HG03354 (cell line): ENCODE data around the gene LDLRAD3.
"Not testable (repeated sequence)": the region's sequence is repeated elsewhere in the genome, so short reads cannot be mapped to it uniquely, and the experiment has no call there.

Experiments
- ATAC-seq: cut with Tn5 transposase; IDR thresholded peaks from one replicate; pipeline ENCODE4 v1.9.1; 2021; ENCODE audit warnings: mild to moderate bottlenecking; ENCODE audit not compliant: unreplicated experiment, poor library complexity, severe bottlenecking

Gene LDLRAD3

DNA sequence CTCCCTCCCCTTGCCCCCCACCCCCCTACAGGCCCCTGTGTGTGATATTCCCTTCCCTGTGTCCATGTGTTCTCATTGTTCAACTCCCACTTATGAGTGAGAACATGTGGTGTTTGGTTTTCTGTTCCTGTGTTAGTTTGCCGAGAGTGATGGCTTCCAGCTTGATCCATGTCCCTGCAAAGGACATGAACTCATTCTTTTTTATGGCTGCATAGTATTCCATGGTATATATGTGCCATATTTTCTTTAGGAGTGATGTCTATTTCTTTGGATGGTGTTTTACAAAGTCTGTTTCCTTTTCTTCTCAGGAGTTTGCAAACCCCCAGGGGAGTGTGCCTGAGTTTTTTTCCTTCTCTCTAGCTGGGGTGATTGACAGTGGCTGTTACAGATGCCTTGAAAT lies 69.6 kb downstream of the LDLRAD3 start:
- not testable (repeated sequence) for ATAC-seq

DNA sequence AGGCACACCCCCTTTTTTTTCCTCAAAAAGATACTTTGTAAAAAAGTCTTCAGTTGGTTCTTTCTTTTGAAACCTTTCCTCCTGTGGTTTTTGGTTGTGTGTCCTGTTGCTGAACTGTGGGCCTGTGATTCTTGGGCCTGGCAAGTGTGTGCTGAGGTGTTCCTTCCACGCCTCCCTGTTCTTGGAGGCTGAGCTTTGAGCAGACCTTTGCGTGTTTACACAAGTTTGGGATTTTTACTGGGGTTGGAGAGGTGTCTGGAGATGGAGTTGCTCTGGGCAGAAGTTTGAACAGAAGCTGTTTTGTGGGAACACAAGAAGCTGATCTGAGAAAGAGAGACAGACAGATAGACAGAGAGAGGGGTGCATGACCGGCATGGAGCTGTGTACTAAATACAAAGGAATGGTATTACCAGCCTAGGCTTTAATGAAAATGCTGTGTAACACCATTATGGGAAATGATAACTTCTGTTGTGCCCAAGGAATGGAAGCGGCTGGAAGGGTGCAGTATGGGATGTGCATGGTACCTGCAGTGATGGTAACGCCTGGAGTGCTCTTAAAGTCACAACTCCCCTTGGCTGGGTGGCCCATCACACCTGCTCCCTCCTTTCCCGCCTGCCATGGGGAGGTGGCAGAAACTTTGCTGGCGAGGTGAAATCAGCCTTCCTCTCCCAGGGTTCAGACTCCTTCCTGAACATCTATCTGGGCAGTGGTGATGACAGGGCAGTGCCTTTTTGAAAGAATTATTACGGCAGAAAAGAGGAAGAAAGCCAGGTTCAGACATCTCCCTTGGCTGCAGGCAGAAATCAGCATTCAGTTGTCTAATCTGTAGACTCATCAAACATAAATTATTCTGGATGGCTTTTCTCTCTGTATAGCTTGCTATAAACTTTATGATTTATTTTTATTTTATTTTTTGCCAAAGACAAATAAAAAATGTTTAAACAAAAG lies 70.4 kb downstream of the LDLRAD3 start:
- no peak for ATAC-seq

DNA sequence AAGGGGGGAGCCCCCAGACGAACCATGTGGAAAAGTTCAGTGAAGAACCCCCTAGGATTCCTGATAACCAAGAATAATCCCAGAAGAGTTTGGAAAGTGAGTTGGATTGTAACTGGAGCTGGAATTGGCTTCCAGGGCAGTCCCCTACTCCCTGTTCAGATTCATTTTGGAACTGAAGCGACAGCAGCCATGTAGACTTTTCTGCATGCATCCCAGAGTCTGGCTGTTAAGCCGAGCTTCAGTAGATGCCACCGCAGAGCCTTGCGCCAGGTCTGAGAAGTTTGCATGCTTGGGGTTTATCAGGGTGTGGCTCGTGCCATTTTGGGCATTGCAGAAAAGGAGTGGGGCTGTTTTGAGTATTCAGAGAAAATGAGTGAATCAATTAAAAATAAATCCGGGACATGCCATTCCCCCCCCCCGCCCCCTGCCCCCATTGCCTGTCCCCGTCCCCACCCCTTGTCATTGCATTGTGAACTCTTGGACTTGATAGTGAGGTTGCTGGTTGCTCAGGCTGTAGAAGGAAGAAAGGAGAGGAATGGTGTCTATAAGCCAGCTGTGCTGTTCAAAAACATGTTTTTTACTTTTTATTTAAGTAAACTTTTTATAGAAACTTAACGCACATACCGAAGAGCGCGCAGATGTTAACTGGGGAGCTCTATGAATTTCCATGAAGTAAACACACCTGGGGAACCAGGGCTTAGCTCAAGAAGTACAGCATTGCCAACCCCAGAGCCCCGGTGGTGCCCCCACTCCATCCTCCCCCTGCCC lies 71.2 kb downstream of the LDLRAD3 start:
- no peak for ATAC-seq

DNA sequence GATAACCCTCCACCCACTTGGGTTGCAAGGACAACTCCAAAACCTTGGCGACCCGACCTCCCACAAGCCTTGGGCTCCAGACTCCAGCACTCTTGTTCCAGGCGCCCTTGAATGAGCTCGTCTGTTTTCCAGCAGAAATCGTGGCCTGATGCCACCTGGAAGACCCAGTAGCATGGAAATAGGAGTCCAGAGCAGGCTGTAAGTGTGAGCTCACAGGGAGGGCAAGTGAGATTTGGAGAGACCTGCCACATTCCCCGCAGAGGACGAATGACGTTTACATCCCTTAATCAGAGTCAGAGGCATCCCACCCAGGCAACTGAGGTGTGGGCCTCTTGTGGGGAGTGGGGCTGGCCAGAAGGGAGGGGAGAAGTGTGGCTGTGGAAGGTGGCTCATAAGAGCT lies 71.9 kb downstream of the LDLRAD3 start:
- ATAC-seq = no peak

DNA sequence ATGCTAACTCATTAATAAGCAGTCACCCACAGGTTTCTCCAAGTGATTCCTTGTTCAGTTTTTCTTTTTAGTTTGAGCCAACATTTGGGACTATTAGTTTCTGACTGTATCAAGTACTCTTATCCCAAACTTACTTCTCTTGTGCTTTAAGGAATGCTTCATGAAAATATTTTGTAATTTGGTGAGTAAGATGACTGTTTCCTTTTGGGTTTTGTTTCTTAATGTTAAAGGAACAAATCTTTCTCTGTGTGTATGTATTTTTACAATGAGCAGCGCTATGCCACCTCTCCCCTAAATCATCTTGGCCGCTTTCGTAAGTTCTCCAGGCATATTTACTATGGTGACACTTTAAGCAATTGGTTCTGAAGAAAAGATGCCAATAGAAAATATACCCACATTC lies 72.4 kb downstream of the LDLRAD3 start:
- no peak for ATAC-seq

DNA sequence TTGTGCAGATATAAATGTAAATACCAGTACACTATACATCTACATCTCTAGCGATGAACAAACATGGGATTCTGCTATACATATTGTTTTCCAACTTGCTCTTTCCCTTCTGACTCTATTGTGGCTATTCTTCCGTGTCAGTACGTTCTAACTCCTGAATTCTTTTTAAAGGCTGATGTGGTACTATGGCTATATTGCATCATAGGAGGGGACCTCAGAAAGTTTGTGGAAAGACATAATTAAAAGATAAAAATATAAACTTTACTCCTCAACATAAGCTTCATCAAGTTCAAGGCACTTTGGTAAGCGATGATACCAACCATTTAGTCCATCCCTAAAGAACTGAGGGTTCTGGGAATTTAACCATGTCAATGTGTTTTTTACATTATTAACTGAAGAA lies 72.8 kb downstream of the LDLRAD3 start:
- no peak for ATAC-seq

DNA sequence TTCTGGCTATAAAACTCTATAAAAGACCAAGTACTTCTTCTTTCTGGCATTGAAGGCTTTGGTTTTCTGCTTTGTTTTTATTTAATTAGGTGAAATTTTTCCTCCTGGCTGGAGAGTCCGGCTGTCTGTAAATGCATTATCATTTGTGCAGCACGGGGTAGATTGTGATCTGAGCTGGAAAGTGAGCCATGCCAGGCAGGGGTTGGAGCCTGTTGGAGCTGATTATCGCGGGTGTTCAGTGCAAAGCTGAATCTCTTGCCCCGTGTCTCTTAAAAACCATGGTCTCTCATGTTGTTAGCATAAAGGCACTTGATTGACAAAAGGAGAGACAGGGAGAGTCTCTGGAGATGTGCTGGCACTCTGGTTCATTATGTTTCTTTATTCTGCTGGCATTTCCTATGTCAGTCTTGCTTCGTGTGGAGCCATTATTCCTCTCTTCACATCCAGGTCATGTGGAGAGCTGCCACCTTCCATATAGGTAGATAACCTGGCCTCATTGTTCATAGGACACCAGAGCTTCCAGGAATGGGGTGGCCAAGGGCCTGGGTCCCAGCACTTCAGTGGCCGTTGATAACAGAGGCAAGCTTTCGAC lies 75.2 kb downstream of the LDLRAD3 start:
- no peak for ATAC-seq

DNA sequence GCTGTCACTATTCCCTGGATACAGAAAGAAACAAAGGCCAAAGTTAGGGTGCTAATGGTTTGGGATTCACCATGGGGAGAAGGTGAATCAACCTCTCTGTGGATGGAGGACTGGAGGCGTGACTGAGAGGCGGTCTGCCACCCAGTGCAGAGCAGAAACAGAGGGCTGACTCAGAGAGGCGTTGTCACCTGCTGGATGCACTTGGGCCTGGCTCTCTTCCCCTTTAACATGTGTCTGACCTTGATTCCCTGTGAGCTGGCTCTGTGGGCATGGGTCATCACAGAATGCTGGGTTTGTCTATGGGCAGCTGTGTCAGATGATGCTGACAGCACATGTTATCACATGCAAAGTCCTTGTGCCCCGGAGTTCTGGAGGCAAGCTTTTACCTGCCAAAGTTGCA lies 75.9 kb downstream of the LDLRAD3 start:
- ATAC-seq = no peak

DNA sequence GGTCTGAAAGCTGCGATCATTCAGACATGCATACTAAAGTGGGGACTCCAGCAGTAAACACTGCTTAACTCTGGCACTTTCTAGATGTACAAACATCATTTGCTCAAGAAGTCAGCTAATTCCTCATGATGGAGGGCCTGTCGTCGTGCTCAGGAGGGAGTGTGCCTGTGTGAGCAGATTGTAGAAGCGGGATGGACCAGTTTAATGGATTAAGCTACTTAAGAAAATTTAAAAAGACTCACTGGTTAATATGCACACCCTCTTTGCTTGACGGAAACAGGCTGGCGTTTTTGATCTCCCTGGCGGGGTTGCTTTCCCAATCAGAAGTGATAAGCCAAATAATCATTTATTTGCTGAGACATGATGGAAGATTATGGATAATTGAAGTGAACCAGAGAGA lies 79.0 kb downstream of the LDLRAD3 start:
- no peak for ATAC-seq

DNA sequence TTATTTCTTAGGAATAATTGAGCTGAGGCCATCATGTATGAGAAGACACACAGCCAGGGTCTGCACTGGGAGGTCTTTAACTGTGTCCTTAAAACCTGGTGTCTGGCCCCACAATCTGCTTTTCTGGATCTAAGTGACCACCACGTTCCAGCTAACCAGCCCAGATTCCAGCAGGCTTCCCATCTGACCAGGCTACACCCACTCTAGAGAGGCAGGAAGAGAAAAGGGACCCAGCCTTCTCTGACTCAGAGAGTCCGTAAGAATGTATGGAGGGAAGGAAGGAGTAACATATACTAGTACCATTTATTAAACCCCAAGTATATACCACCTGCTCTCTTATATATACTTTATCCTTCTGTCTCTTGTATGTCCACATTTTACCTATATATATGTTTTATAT lies 80.1 kb downstream of the LDLRAD3 start:
- no peak for ATAC-seq

DNA sequence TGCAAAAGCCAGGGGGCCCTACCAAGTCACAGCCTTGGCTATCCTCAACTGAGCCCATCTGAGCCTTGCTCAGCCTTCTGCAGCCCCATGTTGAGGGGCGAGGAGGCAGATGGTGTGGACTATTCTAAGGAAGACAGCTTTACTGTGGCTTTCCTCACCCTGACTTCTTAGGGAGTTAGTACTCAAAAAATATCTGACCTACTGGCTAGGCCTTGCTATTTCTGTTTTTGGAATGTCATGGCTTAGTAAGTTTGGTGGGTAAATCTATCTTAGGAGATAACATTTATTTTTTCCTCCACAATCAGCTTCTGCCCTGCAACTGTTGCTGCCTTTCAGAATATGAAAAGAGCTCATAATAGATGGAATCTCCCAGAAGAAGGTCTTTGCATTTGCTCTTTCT lies 80.9 kb downstream of the LDLRAD3 start:
- no peak for ATAC-seq

DNA sequence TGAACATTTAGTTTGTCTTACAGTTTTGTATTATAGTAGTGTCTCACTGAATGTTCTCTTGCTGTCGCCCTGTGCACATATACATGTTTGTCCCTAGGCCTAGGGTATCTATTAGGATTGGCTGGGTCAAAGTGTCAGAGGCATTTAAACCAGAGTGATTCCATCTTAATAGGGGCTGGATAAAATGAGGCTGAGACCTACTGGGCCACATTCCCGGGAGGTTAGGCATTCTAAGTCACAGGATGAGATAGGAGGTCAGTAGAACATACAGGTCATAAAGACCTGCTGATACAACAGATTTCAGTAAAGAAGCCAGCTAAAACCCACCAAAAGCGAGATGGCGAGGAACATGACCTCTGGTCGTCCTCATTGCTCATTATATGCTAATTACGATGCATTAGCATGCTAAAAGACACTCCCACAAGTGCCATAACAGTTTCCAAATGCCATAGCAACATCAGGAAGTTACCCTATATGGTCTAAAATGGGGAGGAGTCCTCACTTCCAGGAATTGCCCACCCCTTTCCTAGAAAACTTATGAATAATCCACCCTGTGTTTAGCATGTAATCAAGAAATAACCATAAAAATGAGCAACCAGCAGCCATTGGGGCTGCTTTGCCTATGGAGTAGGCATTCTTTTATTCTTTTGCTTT lies 82.6 kb downstream of the LDLRAD3 start:
- no peak for ATAC-seq

DNA sequence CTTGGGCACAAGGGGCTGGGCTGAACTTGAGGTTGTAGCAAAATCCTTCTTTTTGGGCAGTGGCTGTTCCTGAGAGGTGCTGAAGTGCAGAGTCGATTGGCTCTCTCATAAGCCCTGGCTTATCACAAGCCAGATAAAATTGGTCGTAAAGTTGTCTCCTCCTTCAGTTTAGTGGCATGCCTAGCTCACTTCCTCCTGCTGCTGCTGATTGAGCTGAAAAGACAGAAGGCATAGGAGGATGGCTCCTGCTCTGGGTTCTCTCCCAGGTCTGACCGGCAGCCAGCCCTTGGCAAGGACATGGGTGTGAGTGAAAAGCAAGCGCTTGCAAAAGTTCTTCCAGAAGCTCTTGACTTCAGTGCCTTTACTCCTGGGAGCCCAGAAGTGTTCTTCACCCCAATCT lies 83.9 kb downstream of the LDLRAD3 start:
- ATAC-seq = no peak

DNA sequence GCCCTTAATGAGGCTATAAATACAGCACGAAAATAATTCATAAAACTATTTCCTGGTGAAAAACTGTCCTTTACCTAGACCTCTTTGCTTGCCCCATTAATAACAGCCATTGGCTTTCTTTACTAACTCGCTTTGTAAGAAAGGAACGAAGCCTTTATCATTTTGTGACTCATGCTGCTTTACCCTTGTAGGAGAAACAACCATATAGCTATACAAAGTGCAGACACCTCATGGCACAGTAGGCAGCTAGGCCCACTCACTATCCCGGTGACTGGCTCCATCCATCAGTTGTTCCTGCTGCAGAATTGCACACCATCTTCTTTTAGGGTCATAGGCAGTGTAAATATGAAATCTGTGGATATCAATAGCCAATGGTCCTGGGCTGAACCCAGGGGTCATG lies 85.8 kb downstream of the LDLRAD3 start:
- ATAC-seq = no peak

DNA sequence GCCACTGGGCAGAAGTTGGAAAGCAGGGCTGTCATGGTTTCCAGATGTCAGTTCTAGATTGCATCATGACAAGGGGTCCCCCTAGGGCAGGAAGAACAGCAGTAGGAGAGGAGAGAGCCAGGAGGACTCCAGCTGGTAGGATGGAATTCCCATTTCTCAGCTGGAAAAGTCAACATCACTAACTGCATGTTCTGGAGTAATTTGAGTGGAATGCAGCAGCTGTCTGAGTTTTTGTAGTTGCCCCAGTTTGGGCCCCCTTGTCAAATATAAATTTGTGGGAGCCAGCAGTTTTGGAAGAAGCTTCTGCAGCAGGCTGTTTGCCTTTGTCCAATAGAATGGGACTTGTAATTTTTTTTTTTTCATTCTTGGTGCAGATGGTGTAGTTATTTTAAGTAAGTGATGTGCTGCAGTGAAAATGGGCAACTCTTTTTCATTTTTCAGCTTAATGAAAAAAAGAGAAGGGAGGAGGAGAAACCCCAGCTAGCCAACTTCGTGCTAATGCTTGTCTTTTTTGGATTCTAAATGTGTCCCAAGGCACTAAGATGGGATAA lies 86.9 kb downstream of the LDLRAD3 start:
- ATAC-seq = no peak

DNA sequence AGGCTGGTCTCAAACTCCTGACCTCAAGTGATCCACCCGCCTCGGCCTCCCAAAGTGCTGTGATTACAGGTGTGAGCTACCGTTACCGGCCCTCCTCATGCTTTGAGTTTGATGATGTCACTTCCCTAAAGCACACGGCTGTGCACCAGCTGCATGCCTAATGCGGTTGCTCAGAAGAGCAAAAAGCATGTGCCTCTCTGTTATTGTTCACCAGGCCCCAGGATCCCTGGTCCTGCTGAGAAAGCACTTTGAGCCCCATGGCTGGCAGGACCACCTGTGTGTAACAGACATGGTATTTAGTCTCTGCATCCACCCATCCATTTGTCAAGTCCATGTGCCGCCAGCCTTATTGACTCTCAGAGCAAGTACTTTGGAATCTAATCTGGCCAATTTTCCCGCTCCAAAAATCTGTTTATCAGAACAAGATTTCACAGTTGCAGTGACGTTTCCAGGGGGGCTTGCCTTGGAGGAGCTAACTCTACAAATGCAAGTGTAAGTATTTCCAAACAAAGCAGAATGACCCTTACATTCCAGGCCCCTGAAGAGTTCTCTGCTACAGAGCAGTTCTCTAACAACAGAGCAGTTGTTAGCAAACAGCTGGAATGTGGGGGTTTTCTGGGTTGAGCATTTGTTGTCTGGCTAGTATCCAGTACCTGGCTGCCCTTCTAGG lies 89.4 kb downstream of the LDLRAD3 start:
- no peak for ATAC-seq

DNA sequence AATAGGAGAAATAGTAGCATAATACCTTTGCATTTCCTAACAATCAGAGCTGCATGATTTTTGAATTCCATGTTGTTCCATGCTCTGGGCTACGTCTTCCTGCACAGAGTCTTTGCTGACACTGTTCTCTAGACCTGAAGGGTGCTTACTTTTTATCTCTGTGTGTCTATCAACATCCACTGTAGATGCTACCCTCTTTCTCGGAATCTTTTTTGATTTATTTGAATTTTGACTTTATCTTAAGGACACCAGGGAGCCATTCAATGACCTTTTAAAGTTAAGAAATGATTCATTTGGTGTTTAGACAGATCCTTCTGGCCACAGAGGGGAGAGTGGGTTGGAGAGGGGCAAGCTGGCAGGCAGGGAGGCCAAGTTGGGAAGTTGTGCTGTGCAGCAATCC lies 90.1 kb downstream of the LDLRAD3 start:
- ATAC-seq = no peak

DNA sequence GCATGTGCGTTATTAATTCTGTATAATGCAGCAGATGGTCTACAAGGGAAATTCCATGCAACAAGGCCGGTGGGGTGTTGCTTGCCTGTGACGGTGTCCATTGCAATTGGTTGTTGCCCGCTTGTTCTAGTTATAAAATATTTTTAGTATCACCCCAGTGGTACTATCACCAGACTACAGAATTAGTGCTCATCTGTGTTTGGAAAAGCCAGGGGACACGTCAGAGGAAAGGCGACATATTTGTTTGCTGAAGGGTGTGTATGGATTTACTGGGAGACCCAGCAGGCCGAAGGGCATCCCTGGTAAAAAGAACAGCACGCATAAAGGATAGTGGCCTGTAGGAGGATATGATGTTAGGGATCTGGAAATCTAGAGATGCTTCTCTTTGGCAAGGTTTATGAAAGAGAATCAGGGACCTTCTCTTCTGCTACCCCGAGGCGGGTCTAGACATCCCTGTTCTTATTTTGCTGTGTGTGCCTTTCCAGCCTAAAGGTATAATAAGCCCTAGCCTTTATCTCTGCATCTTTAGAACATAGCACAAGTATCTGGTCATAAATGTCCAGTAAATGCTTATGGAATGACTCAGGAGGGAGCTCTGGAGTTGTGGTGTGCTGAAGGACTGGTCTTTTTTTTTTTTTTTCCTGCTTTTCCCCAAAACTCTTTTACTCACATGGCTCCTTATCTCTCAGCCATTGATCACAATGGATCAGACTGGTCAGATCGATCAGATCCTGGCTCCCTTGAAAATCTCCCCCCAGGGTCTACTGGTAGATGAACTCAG lies 90.9 kb downstream of the LDLRAD3 start:
- no peak for ATAC-seq

DNA sequence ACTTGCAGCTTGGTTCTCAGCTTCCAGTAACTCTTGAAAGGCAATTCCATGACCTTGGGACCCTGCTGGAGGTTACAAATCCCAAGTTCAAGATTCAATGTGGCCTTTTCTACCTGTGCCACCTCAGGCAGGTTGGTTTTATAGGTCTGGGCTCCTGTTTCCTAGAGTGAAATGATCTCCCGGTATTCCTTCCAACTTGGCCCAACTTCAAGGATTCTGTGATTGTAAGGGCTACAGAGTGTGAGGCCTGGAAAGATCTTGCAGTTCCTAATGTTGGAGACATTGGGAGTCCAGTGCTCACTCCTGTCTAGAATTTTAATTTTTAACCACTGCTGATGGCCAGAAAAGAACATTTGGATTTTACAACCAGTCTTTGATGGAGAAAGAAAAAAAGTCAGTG lies 91.6 kb downstream of the LDLRAD3 start:
- ATAC-seq = no peak
